ENCODE results near the gene LYSMD1. TPM values are rescaled to one million over a fixed set of nuclear protein-coding genes. Genes with fewer than 3 reads are reported as not detected.

LYSMD1 gene
- polyA plus RNA-seq, 1 donor (not counting 4 experiments of a cell fraction or from before 2014, with no cell fraction given), result 5.6 TPM

DNA sequence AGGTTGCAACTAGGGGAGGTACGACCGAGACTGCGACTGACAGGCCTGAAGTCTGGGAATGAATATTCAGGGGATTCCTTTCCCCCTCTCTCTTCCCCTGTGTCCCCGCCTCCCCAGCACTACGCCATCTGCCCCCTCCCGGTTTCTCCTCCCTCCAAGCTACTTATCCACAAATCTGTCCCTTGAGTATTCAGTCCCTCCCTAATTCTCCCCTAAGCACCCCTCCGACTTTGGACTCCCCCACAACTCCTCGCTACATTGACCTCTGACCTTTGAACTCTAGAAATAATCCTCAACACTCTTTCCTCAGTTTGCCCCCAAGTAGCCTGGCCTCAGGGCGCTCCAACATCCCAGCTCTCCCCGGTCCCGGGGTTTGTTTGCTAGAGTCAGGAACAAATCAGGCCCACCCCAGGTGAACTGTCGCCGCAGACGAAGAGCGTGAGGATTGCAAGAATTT, 393 bp downstream of the LYSMD1 start:
- Histone ChIP-seq H3K4me3 (ENCODE audit: control insufficient read depth in 2 of 3, extremely low read depth in 1 of 3, insufficient read depth in 2 of 3, low read depth in 1 of 3, low read length in 3 of 3) (peak overlapping the region; percentile 65 to 94 (median 68)), H3K9ac (ENCODE audit: control insufficient read depth, extremely low read depth, insufficient read depth, low read length) (peak overlapping the region; percentile 88), H3K27ac (ENCODE audit: control insufficient read depth, insufficient read depth, low read length) (peak overlapping the region; percentile 55), H4K20me1 (ENCODE audit: control insufficient read depth, extremely low read depth, insufficient read depth, low read length) (no peaks in the 10 kb centered on the region), H3K4me2 (ENCODE audit: control insufficient read depth, extremely low read depth, insufficient read depth, low read depth, low read length) (peak overlapping the region; percentile 96), H2AFZ (ENCODE audit: control insufficient read depth, low read length) (peak overlapping the region; percentile 88), H3K9me3 (ENCODE audit: control insufficient read depth, low read depth, low read length) (no peaks in the 10 kb centered on the region), H3K36me3 (ENCODE audit: control insufficient read depth in 2 of 2, extremely low read depth in 1 of 2, insufficient read depth in 2 of 2, low read length in 2 of 2) (peaks cover 3 to 15% of the 10 kb centered on the region in 2 experiments), H3K9me1 (ENCODE audit: control insufficient read depth, extremely low read depth, insufficient read depth, low read length) (peaks cover 2% of the 10 kb centered on the region), H3K27me3 (ENCODE audit: control insufficient read depth, extremely low read depth, insufficient read depth, low read length) (no peaks in the 10 kb centered on the region), H3K79me2 (ENCODE audit: control insufficient read depth, insufficient read depth, low read length) (peaks cover 18% of the 10 kb centered on the region), H3K4me1 (ENCODE audit: control insufficient read depth, extremely low read depth, insufficient read depth, low read length) (peaks cover 12% of the 10 kb centered on the region)
- FAIRE-seq, result peak; percentile 52
- TF ChIP-seq CTCF (optimal IDR thresholded peaks at IDR 0.05 in 1 of 3, IDR thresholded peaks at IDR 0.05 in 1 of 3, conservative IDR thresholded peaks at IDR 0.05 in 1 of 3; ENCODE audit: extremely low read depth in 1 of 3, insufficient read depth in 2 of 3, low read length in 3 of 3), result no peak
- no peak for TF ChIP-seq EZH2 (IDR thresholded peaks at IDR 0.05; ENCODE audit: low read length)
- dilution Hi-C loops (cut with MboI; ENCODE audit: extremely low pct_ligation_motif_present, low sequenced_read_pairs), result no loop called here
- DNase-seq (ENCODE audit: low read depth, low spot score), result no peak

DNA sequence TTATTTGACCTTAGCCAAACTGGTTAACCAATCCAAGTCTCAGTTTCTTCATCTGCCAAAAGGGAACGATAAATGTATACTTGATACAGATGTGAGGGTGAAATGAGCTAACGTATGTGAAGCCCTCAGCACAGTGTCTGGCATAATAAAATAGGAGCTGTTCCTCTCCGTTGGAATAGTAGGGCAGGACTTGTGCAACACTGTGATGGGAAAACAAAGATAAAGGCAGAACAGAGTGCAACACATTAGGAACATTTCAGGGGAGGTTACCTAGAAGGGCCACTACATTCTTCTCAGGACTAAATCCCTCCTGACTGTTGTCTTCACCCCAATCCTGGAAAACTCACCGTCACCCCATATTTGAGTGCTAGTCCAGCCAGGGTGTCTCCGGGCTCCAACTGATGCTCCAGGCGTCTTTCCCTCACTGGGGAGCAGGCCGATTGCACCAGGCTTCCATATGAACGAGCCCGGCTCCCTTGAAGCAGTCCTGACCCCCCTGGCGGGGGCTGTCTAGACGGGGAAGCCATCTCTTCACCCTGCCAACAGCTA, 896 bp downstream of the LYSMD1 start:
- Histone ChIP-seq H3K79me2 (ENCODE audit: control insufficient read depth, insufficient read depth, low read length) (peaks cover 18% of the 10 kb centered on the region), H3K4me3 (ENCODE audit: control insufficient read depth in 2 of 3, extremely low read depth in 1 of 3, insufficient read depth in 2 of 3, low read depth in 1 of 3, low read length in 3 of 3) (peak overlapping the region; percentile 65 to 94 (median 68)), H4K20me1 (ENCODE audit: control insufficient read depth, extremely low read depth, insufficient read depth, low read length) (no peaks in the 10 kb centered on the region), H2AFZ (ENCODE audit: control insufficient read depth, low read length) (peak overlapping the region; percentile 88), H3K9me3 (ENCODE audit: control insufficient read depth, low read depth, low read length) (no peaks in the 10 kb centered on the region), H3K27ac (ENCODE audit: control insufficient read depth, insufficient read depth, low read length) (peak overlapping the region; percentile 55), H3K36me3 (ENCODE audit: control insufficient read depth in 2 of 2, extremely low read depth in 1 of 2, insufficient read depth in 2 of 2, low read length in 2 of 2) (peaks cover 3 to 16% of the 10 kb centered on the region in 2 experiments), H3K9me1 (ENCODE audit: control insufficient read depth, extremely low read depth, insufficient read depth, low read length) (peaks cover 2% of the 10 kb centered on the region), H3K9ac (ENCODE audit: control insufficient read depth, extremely low read depth, insufficient read depth, low read length) (peak overlapping the region; percentile 88), H3K4me1 (ENCODE audit: control insufficient read depth, extremely low read depth, insufficient read depth, low read length) (peaks cover 12% of the 10 kb centered on the region), H3K27me3 (ENCODE audit: control insufficient read depth, extremely low read depth, insufficient read depth, low read length) (no peaks in the 10 kb centered on the region), H3K4me2 (ENCODE audit: control insufficient read depth, extremely low read depth, insufficient read depth, low read depth, low read length) (peak overlapping the region; percentile 96)
- DNase-seq (ENCODE audit: low read depth, low spot score) (no peak), FAIRE-seq (no peak)
- dilution Hi-C loops (cut with MboI; ENCODE audit: extremely low pct_ligation_motif_present, low sequenced_read_pairs), result no loop called here
- TF ChIP-seq CTCF (optimal IDR thresholded peaks at IDR 0.05 in 1 of 3, IDR thresholded peaks at IDR 0.05 in 1 of 3, conservative IDR thresholded peaks at IDR 0.05 in 1 of 3; ENCODE audit: extremely low read depth in 1 of 3, insufficient read depth in 2 of 3, low read length in 3 of 3), result no peak
- no peak for TF ChIP-seq EZH2 (IDR thresholded peaks at IDR 0.05; ENCODE audit: low read length)
